Activated T-helper 9 cell treated with anti-CD3 and anti-CD28 coated beads, Interleukin-2, amount 50 U/mL, for 16 hours (primary cell): ENCODE results near the gene IMPG1.
"Not testable (repeated sequence)": the region's sequence is repeated elsewhere in the genome, so short reads cannot be mapped to it uniquely, and the experiment has no call there.

Source experiments
- DNase-seq: peaks from one replicate; pipeline ENCODE4 v3.0.0-alpha.2; 2020; ENCODE audit warnings: low read depth

Gene IMPG1

GRCh38 chr6:75952128-75952527 is 120.3 kb downstream of the IMPG1 start:
- no peak for DNase-seq

GRCh38 chr6:75947935-75948334 is 124.5 kb downstream of the IMPG1 start:
- no peak for DNase-seq

- no peak for DNase-seq
Observed at GRCh38 chr6:75946146-75946831, 126.2 kb downstream of the IMPG1 start.

- DNase-seq = no peak
Observed at GRCh38 chr6:75943381-75943780, 129.1 kb downstream of the IMPG1 start.

DNA sequence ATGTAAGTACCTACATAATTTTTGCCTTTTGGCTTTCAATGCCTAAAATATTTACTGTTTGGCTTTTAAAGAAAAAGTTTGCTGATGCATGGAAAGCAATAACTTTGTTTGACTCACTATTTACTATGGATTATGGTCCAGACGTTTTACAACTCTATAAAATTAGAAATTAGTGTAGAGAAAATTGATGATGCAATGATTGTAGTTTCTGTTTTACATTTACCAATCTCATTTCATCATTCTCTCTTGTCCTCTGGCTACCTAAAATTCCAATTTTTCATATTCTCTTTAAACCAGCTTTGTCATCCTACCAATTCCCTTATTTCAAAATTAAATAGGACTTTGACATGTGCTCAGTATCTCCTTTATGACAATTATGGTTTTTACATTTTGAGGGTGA is 131.0 kb downstream of the IMPG1 start:
- no peak for DNase-seq

- no peak for DNase-seq
Observed at GRCh38 chr6:75940564-75940963, 131.9 kb downstream of the IMPG1 start.

GRCh38 chr6:75937846-75938245 is 134.6 kb downstream of the IMPG1 start:
- no peak for DNase-seq

GRCh38 chr6:75936682-75937081 is 135.8 kb downstream of the IMPG1 start:
- no peak for DNase-seq

GRCh38 chr6:75935473-75935793 is 137.0 kb downstream of the IMPG1 start:
- no peak for DNase-seq

DNA sequence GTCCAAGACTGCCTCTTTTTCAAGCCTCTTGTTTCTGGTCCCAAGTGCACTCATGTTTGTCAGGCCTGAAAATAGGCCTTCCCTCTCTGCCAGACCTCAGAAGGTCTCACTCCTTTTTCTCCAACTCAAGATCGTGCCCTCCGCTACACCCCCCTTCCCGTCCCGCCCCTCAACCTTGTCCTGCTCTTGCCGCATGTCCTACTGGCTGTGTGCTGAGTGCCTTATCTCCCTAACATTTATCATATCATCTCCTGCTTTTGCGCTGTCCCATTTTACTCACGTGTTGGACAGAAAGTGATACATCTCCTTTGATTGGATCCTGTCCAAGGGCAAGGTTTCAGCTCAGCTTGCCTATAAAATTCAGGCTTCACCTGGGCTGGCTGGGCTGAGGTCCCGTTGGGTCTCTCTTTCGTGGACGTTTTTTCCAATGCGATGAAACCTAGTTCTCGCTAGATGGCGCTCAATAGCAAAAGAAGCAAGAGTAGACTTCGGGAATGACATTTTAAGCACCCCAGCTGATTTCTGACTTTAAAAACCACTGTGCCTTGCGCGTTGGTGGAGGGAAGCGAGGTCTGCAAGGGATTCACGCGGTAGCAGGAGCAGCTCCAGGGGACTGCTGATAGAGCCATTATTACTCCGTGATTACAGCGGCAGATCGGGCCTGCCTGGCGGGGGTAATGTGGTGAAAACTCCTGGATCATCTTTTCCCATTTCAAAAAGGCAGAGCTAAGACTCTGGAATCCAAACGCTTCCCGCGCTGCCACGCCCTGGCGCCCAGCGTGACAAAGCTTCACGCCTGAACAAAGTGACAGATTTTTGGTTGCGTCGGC is 137.6 kb downstream of the IMPG1 start:
- no peak for DNase-seq

GRCh38 chr6:75933387-75933975 is 139.0 kb downstream of the IMPG1 start:
- no peak for DNase-seq

DNA sequence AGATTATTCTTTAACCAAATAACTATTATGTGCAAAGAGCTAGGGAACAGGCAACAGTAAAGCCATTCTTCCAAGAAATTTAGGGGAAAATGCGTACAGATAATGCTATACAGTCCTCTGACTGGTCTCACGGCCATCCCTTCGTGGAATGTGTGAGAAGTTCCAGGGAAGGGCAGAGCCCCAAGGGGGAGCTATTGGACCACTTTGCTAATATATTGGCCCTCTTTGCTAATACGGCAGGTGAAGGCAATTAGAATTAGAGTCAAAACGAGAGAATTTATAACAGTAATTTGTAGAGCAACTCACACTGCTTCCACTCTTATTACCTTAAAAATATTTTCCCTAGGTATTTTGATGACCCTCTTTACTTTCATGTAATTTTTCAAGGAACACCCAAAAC is 140.4 kb downstream of the IMPG1 start:
- DNase-seq = no peak

- no peak for DNase-seq
Observed at GRCh38 chr6:75931011-75931680, 141.3 kb downstream of the IMPG1 start.

- no peak for DNase-seq
Observed at GRCh38 chr6:75926293-75927168, 145.9 kb downstream of the IMPG1 start.

DNA sequence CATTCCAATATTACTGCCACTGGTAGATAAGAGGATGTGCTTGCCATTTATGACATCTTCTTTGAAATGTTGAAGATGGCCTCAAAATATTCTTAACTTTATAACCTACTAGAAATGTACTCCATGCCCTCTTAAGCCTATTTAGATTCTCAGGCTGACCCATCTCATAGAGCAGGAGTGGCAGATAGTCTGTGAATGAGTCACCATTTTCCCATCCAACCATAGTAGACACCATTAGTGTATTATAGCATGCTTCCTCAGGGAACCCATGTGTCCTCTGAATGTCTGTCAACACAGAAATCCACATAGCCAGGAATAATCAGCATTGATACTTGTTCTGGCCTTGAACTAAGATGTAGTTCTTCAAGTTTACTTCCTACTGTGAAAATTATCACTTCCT is 150.2 kb downstream of the IMPG1 start:
- no peak for DNase-seq

DNA sequence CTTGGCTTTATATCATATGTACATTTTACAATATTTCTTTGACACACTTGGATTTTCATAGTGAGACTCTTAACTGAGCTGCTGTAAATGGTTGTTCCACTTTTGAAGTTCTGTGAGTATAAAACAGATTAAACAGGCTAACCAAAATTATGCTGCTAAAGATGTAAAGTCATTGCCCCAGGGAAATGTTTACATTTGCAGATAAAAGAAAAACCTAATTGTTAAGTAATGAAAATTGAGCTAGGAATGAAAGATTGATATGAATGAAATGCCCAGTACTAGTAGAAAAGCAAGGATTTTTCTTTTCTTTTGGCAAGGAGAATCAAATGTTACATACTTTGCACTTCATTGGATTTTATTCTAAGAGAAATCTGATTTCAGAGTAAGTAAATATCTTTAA is 159.4 kb downstream of the IMPG1 start:
- no peak for DNase-seq

GRCh38 chr6:75907444-75907843 is 165.0 kb downstream of the IMPG1 start:
- DNase-seq = no peak

GRCh38 chr6:75906871-75907270 is 165.6 kb downstream of the IMPG1 start:
- no peak for DNase-seq

DNA sequence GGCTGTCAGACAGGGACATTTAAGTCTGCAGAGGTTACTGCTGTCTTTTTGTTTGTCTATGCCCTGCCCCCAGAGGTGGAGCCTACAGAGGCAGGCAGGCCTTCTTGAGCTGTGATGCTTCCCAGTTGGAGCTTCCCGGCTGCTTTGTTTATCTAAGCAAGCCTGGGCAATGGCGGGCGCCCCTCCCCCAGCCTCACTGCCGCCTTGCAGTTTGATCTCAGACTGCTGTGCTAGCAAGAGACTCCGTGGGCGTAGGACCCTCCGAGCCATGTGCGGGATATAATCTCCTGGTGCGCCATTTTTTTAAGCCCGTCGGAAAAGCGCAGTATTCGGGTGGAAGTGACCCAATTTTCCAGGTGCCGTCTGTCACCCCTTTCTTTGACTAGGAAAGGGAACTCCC is 167.3 kb downstream of the IMPG1 start:
- not testable (repeated sequence) for DNase-seq

DNA sequence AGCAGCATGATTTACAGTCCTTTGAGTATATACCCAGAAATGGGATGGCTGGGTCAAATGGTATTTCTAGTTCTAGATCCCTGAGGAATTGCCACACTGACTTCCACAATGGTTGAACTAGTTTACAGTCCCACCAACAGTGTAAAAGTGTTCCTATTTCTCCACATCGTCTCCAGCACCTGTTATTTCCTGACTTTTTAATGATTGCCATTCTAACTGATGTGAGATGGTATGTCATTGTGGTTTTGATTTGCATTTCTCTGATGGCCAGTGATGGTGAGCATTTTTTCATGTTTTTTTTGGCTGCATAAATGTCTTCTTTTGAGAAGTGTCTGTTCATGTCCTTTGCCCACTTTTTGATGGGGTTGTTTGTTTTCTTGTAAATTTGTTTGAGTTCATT is 172.2 kb downstream of the IMPG1 start:
- not testable (repeated sequence) for DNase-seq

GRCh38 chr6:75896526-75896925 is 175.9 kb downstream of the IMPG1 start:
- no peak for DNase-seq

DNA sequence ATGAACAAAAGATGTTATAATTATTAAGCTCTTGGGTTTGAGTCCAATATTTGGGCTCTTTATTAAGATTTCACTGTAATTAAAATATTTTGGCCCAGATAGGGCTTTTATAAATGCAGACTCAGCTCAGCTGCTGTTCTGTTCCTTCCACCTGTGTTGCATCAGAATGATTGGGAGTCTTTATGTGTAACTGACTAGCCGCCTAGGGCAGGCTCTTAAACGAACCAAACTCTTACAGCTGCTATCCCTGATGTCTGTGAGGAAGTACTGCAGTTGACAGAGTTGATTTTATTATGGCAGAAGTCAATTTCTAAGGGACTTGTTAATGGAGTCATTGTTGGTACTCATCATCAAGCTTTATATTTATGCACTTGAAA is 178.7 kb downstream of the IMPG1 start:
- no peak for DNase-seq
